GM10248 (cell line): ENCODE data around the gene SLC25A38.

Experiments
- CTCF ChIA-PET: fragments of 300-600 bp; sonication (Branson Sonifier 250); formaldehyde crosslinking; extraction: SDS; loops from one replicate; lab custom pipeline; 2021; ENCODE audit warnings: antibody characterized with exemption; lab: Yijun Ruan, JAX
- POLR2A ChIA-PET: fragments of 350-650 bp; sonication (Branson Sonifier 250); formaldehyde crosslinking; extraction: SDS; loops from one replicate; lab custom pipeline; 2020; ENCODE audit warnings: antibody characterized with exemption; lab: Yijun Ruan, JAX
- DNase-seq: peaks from one replicate; pipeline ENCODE4 v3.0.0; 2012; ENCODE audit errors: extremely low spot score
- TF ChIP-seq, protein P1 (sequence below): IDR thresholded peaks from 2 replicates; pipeline ENCODE4 v1.5.1; 2012; ENCODE audit warnings: mild to moderate bottlenecking, low read depth; ENCODE audit errors: extremely low read depth, missing control alignments, control extremely low read depth

The SLC25A38 gene, protein sequence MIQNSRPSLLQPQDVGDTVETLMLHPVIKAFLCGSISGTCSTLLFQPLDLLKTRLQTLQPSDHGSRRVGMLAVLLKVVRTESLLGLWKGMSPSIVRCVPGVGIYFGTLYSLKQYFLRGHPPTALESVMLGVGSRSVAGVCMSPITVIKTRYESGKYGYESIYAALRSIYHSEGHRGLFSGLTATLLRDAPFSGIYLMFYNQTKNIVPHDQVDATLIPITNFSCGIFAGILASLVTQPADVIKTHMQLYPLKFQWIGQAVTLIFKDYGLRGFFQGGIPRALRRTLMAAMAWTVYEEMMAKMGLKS

GRCh38 chr3:39383045-39383880 is at the start of gene SLC25A38:
SLC25A38 (plus strand) TSS chr3:39383370; CDS start chr3:39383725, 355 bp downstream.
- ChIA-PET POLR2A (interaction anchor here (0.9 to 1.3 kb wide), 2 partner anchors 25 to 88 kb away, joined by 4 to 5 read pairs; no protein-coding TSS in a partner anchor), CTCF (interaction anchor here (0.8 to 1.6 kb wide), 2 partner anchors 11 to 95 kb away, joined by 3 to 6 read pairs; no protein-coding TSS in a partner anchor)
- peak; percentile 84 for DNase-seq
- TF ChIP-seq, protein P1, sequence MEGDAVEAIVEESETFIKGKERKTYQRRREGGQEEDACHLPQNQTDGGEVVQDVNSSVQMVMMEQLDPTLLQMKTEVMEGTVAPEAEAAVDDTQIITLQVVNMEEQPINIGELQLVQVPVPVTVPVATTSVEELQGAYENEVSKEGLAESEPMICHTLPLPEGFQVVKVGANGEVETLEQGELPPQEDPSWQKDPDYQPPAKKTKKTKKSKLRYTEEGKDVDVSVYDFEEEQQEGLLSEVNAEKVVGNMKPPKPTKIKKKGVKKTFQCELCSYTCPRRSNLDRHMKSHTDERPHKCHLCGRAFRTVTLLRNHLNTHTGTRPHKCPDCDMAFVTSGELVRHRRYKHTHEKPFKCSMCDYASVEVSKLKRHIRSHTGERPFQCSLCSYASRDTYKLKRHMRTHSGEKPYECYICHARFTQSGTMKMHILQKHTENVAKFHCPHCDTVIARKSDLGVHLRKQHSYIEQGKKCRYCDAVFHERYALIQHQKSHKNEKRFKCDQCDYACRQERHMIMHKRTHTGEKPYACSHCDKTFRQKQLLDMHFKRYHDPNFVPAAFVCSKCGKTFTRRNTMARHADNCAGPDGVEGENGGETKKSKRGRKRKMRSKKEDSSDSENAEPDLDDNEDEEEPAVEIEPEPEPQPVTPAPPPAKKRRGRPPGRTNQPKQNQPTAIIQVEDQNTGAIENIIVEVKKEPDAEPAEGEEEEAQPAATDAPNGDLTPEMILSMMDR: peak; percentile 42

DNA sequence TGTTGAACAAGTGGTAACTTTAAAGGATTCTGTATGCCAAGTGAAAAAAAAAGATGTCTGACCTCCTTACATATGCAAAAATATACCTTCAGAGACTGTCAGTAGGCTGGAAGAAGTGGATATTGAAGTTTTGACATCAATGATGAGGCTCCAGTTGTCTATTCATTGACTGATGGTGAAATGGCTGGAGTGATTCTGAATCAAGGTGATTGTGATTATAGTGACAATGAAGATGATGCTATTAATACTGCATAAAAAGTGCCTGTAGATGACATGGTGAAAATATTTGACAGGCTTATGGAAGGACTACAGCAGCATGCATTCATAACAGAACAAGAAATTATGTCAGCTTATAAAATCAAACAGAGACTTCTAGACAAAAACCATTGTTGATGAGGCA is 49.6 kb upstream of the SLC25A38 start:
- TF ChIP-seq, protein P1: no peak
- POLR2A ChIA-PET: no interaction called here
- CTCF ChIA-PET: interaction anchor here (1.7 kb wide), 1 partner anchor 42 kb away, joined by 5 read pairs; no protein-coding TSS in a partner anchor
- no peak for DNase-seq

- POLR2A ChIA-PET: interaction anchor here (0.5 kb wide), 1 partner anchor 59 kb away, joined by 4 read pairs; no protein-coding TSS in a partner anchor
These were observed 49.0 kb upstream of the SLC25A38 start for GRCh38 chr3:39334205-39334604.

GRCh38 chr3:39338201-39338600 is 45.0 kb upstream of the SLC25A38 start:
- no peak for DNase-seq
- POLR2A ChIA-PET: no interaction called here
- TF ChIP-seq, protein P1: no peak
- CTCF ChIA-PET: no interaction called here

More at GRCh38 chr3:39334205-39334604, 49.0 kb upstream of the SLC25A38 start:
- TF ChIP-seq, protein P1: no peak
- DNase-seq: no peak
- CTCF ChIA-PET: interaction anchor here (1.7 kb wide), 1 partner anchor 42 kb away, joined by 5 read pairs; no protein-coding TSS in a partner anchor

DNA sequence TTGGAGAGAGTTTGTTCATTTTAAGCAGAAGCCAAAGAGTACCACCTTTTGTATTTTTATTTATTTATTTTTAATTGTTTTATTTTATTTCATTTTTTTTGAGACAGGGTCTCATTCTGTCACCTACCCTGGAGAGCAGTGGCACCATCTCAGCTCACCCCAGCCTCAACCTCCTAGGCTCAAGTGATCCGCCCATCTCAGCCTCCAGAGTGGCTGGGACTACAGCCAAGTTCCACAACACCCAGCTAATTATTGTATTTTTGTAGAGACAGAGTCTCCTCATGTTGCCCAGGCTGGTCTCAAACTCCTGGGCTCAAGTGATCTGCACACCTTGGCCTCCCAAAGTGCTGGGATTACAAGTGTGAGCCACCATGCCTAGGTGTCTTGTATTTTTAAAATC is 44.1 kb upstream of the SLC25A38 start:
- CTCF ChIA-PET: interaction anchor here (1.2 to 4.0 kb wide), 2 partner anchors 9 to 47 kb away, joined by 5 to 20 read pairs; no protein-coding TSS in a partner anchor
- TF ChIP-seq, protein P1: no peak
- no peak for DNase-seq
- POLR2A ChIA-PET: no interaction called here
